Liver (tissue), 9 donors: Measurements from ENCODE around the gene BTN2A1. TPM values are rescaled to one million over a fixed set of nuclear protein-coding genes. Genes with fewer than 3 reads are reported as not detected.

Experiments
- DNase-seq: peaks from one replicate; pipeline ENCODE4 v3.0.0-alpha.2; 2017; ENCODE audit warnings: low spot score
- H3K27ac ChIP-seq, 2 donors: one replicate each; pipeline ENCODE4 v1.7.0; 2013; ENCODE audit warnings: inconsistent platforms in 2 of 2, low read length in 2 of 2, control low read depth in 1 of 2, low read depth in 1 of 2, mild to moderate bottlenecking in 1 of 2
- H3K27me3 ChIP-seq, 4 donors: one replicate each; pipeline versions ENCODE4 v1.6.1 to v1.7.0; 2013; ENCODE audit warnings: low read length in 3 of 4, inconsistent platforms in 1 of 4, mild to moderate bottlenecking in 1 of 4, moderate library complexity in 1 of 4; ENCODE audit not compliant: control insufficient read depth in 4 of 4, insufficient read depth in 4 of 4
- H3K36me3 ChIP-seq, 4 donors: one replicate each; pipeline versions ENCODE4 v1.6.1 to v1.7.0; 2013; ENCODE audit warnings: low read length in 3 of 4, mild to moderate bottlenecking in 3 of 4, low read depth in 1 of 4, moderate library complexity in 1 of 4; ENCODE audit not compliant: control insufficient read depth in 4 of 4, insufficient read depth in 3 of 4
- H3K4me1 ChIP-seq, 4 donors: one replicate each; pipeline versions ENCODE4 v1.6.1 to v1.7.0; 2013; ENCODE audit warnings: low read length in 3 of 4, mild to moderate bottlenecking in 3 of 4, moderate library complexity in 1 of 4; ENCODE audit not compliant: control insufficient read depth in 4 of 4, insufficient read depth in 4 of 4
- H3K4me3 ChIP-seq, 3 donors: one replicate each; pipeline versions ENCODE4 v1.6.1 to v1.7.0; 2013; ENCODE audit warnings: low read length in 3 of 3, control low read depth in 1 of 3, low read depth in 1 of 3, mild to moderate bottlenecking in 1 of 3
- H3K9ac ChIP-seq, 2 donors: one replicate each; pipeline ENCODE4 v1.7.0; 2013; ENCODE audit warnings: low read length in 2 of 2, mild to moderate bottlenecking in 2 of 2, moderate library complexity in 2 of 2, control low read depth in 1 of 2, low read depth in 1 of 2
- H3K9me3 ChIP-seq, 4 donors: one replicate each; pipeline versions ENCODE4 v1.6.1 to v1.7.0; 2013; ENCODE audit warnings: low read length in 3 of 4; ENCODE audit not compliant: control insufficient read depth in 4 of 4
- EGR1 ChIP-seq, 2 donors: IDR thresholded peaks; 2 replicates each; pipeline ENCODE4 v1.6.1; 2016 to 2018; ENCODE audit warnings: antibody characterized with exemption in 2 of 2, low read depth in 2 of 2
- FOXA1 ChIP-seq: IDR thresholded peaks from 2 replicates; pipeline ENCODE4 v1.6.1; 2016; ENCODE audit warnings: antibody characterized with exemption
- FOXA2 ChIP-seq: IDR thresholded peaks from 2 replicates; pipeline ENCODE4 v1.6.1; 2016; ENCODE audit warnings: antibody characterized with exemption
- GABPA ChIP-seq, 2 donors: IDR thresholded peaks in 1 of 2; conservative IDR thresholded peaks in 1 of 2; 2 replicates each; pipeline ENCODE4 v1.6.1; 2016; ENCODE audit warnings: antibody characterized with exemption in 2 of 2, mild to moderate bottlenecking in 1 of 2, moderate library complexity in 1 of 2
- HNF4A ChIP-seq, 2 donors: conservative IDR thresholded peaks; 2 replicates each; pipeline ENCODE4 v1.6.1; 2016; ENCODE audit warnings: antibody characterized with exemption in 2 of 2, mild to moderate bottlenecking in 2 of 2
- HNF4G ChIP-seq: IDR thresholded peaks from 2 replicates; pipeline ENCODE4 v1.6.1; 2016; ENCODE audit warnings: antibody characterized with exemption
- JUND ChIP-seq, 2 donors: IDR thresholded peaks; 2 replicates each; pipeline ENCODE4 v1.6.1; 2016; ENCODE audit warnings: antibody characterized with exemption in 2 of 2
- RAD21 ChIP-seq, 2 donors: IDR thresholded peaks; 2 replicates each; pipeline ENCODE4 v1.6.1; 2016; ENCODE audit warnings: antibody characterized with exemption in 2 of 2, mild to moderate bottlenecking in 2 of 2
- RXRA ChIP-seq, 2 donors: IDR thresholded peaks; 2 replicates each; pipeline ENCODE4 v1.6.1; 2017 to 2018; ENCODE audit warnings: antibody characterized with exemption in 2 of 2, mild to moderate bottlenecking in 1 of 2
- SP1 ChIP-seq: IDR thresholded peaks from 2 replicates; pipeline ENCODE4 v1.6.1; 2018; ENCODE audit warnings: antibody characterized with exemption, mild to moderate bottlenecking
- TAF1 ChIP-seq: conservative IDR thresholded peaks from 2 replicates; pipeline ENCODE4 v1.6.1; 2016; ENCODE audit warnings: antibody characterized with exemption, mild to moderate bottlenecking
- YY1 ChIP-seq: IDR thresholded peaks from 2 replicates; pipeline ENCODE4 v1.6.1; 2016; ENCODE audit warnings: antibody characterized with exemption, mild to moderate bottlenecking
- WGBS: extraction: QIAGEN DNeasy Blood & Tissue Kit; methylation state at CpG from one replicate; pipeline ENCODE4 v1.1.7; 2013; 5-methylcytosine and 5-hydroxymethylcytosine counted together
- polyA plus RNA-seq, 2 donors: library from polyadenylated mRNA; stranded (reverse) in 1 of 2; unstranded in 1 of 2; fragments of 200-250 nt in 1 of 2; fragments of >200 nt in 1 of 2; fragmentation: Nextera tagmentation in 1 of 2; extraction: Ambion mirVana in 1 of 2; gene quantifications; one replicate each; pipeline versions ENCODE4 v1.2.1 to v1.2.3, GENCODE V29; 2013 to 2015
- total RNA-seq, 2 donors: library from RNA; depleted of rRNA; stranded (reverse); fragments of >200 nt; gene quantifications; one replicate each; pipeline ENCODE4 v1.2.3, GENCODE V29; 2014
- TF ChIP-seq, protein P1 (sequence below): IDR thresholded peaks from 2 replicates; pipeline ENCODE4 v1.6.1; 2016; ENCODE audit warnings: antibody characterized with exemption
- TF ChIP-seq, protein P2 (sequence below): IDR thresholded peaks from 2 replicates; pipeline ENCODE4 v1.6.1; 2016; ENCODE audit warnings: antibody characterized with exemption, mild to moderate bottlenecking
- TF ChIP-seq, protein P3 (sequence below): IDR thresholded peaks from 2 replicates; pipeline ENCODE4 v1.6.1; 2016; ENCODE audit warnings: antibody characterized with exemption
- TF ChIP-seq, protein P4 (sequence below): IDR thresholded peaks from 2 replicates; pipeline ENCODE4 v1.6.1; 2016; ENCODE audit warnings: antibody characterized with exemption
- donor health status: healthy.
- donor health status: healthy.
- donor health status: healthy.
- donor health status: healthy.
- donor health status: healthy.

Gene BTN2A1
- total and polyA plus RNA-seq, 4 donors = 2.7 to 5.9 (median 5.2) TPM

DNA sequence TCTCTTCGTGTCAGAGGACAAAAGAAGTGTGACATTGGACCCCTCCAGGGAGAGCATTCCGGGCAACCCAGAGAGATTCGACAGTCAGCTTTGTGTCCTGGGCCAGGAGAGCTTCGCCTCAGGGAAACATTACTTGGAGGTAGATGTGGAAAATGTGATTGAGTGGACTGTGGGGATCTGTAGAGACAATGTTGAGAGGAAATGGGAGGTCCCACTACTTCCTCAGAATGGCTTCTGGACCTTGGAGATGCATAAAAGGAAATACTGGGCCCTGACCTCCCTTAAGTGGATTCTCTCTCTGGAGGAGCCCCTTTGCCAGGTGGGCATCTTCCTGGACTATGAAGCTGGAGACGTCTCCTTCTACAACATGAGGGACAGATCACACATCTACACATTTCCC, 27.0 kb upstream of the BTN2A1 start:
- 95% methylated on average over 5 of the region's 5 CpGs for WGBS
- H3K36me3 ChIP-seq = no peaks in the 10 kb centered on the region

DNA sequence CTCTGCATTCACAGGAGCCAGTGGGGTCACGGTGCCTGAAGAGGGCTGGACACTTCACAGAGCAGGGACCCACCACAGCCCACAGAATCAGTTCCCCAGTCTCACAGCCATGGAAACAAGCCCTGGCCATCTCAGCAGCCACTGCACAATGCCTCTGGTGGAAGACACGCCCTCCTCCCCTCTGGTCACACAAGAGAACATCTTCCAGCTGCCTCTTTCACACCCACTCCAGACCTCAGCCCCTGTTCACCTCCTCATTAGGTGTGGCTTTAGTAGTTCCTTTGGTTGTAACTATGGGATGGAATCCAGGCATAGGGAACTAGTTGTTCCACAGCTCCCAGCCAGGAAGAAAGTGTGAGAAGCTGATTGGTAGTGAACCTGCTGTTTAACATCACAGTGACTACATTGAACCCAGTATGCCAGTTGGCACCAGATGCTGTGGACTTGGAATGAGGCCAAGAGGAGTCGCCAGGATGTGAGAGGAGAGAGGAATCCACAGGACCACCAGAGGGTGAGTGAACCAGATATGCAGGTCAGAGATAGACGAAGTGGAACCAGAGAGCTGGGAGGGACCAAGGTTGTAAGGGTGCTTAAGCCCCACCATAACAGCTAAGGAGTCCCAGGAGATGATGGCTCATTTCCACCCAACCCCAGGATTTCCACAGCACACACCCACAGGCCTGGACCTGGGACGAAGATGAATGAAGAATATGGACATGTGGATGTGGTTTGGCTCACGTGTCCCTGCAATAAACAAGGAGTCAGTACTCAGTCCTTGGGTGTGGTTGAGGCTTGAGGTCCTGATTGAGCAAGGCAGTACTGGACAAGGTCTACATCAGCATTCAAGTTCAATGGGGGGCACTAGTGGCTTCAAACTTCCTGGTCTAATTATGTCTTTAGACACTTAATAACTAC, 26.2 kb upstream of the BTN2A1 start:
- WGBS = 95% methylated on average over 6 of the region's 6 CpGs
- DNase-seq = no peak
- Histone ChIP-seq H3K27me3 (no peaks in the 10 kb centered on the region), H3K9me3 (no peaks in the 10 kb centered on the region), H3K9ac (no peak overlapping the region), H3K4me1 (peaks cover 0 to 3% (median 0%) of the 10 kb centered on the region in 4 donors), H3K36me3 (no peaks in the 10 kb centered on the region), H3K27ac (no peak overlapping the region), H3K4me3 (no peak overlapping the region)
- TF ChIP-seq, protein P1, sequence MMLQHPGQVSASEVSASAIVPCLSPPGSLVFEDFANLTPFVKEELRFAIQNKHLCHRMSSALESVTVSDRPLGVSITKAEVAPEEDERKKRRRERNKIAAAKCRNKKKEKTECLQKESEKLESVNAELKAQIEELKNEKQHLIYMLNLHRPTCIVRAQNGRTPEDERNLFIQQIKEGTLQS = no peak
- no peak for TF ChIP-seq RAD21 (IDR thresholded peaks at IDR 0.05)
- TF ChIP-seq RXRA (IDR thresholded peaks at IDR 0.05) = no peak
- TF ChIP-seq HNF4G = no peak

More for the DNA sequence above, 27.0 kb upstream of the BTN2A1 start:
- TF ChIP-seq, protein P1 = no peak
- no peak for TF ChIP-seq FOXA2
- TF ChIP-seq SP1 = no peak
- TF ChIP-seq FOXA1 = no peak
- no peak for TF ChIP-seq HNF4A (conservative IDR thresholded peaks at IDR 0.05)
- no peak for TF ChIP-seq TAF1
- TF ChIP-seq GABPA (IDR thresholded peaks at IDR 0.05 in 1 of 2, conservative IDR thresholded peaks at IDR 0.05 in 1 of 2) = no peak
- TF ChIP-seq, protein P2, sequence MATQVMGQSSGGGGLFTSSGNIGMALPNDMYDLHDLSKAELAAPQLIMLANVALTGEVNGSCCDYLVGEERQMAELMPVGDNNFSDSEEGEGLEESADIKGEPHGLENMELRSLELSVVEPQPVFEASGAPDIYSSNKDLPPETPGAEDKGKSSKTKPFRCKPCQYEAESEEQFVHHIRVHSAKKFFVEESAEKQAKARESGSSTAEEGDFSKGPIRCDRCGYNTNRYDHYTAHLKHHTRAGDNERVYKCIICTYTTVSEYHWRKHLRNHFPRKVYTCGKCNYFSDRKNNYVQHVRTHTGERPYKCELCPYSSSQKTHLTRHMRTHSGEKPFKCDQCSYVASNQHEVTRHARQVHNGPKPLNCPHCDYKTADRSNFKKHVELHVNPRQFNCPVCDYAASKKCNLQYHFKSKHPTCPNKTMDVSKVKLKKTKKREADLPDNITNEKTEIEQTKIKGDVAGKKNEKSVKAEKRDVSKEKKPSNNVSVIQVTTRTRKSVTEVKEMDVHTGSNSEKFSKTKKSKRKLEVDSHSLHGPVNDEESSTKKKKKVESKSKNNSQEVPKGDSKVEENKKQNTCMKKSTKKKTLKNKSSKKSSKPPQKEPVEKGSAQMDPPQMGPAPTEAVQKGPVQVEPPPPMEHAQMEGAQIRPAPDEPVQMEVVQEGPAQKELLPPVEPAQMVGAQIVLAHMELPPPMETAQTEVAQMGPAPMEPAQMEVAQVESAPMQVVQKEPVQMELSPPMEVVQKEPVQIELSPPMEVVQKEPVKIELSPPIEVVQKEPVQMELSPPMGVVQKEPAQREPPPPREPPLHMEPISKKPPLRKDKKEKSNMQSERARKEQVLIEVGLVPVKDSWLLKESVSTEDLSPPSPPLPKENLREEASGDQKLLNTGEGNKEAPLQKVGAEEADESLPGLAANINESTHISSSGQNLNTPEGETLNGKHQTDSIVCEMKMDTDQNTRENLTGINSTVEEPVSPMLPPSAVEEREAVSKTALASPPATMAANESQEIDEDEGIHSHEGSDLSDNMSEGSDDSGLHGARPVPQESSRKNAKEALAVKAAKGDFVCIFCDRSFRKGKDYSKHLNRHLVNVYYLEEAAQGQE = no peak
- TF ChIP-seq EGR1 (IDR thresholded peaks at IDR 0.05; ENCODE audit: low read depth in 2 of 2) = no peak
- TF ChIP-seq HNF4G = no peak
- no peak for TF ChIP-seq JUND (IDR thresholded peaks at IDR 0.05)
- TF ChIP-seq, protein P3, sequence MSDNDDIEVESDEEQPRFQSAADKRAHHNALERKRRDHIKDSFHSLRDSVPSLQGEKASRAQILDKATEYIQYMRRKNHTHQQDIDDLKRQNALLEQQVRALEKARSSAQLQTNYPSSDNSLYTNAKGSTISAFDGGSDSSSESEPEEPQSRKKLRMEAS = no peak
- TF ChIP-seq, protein P4, sequence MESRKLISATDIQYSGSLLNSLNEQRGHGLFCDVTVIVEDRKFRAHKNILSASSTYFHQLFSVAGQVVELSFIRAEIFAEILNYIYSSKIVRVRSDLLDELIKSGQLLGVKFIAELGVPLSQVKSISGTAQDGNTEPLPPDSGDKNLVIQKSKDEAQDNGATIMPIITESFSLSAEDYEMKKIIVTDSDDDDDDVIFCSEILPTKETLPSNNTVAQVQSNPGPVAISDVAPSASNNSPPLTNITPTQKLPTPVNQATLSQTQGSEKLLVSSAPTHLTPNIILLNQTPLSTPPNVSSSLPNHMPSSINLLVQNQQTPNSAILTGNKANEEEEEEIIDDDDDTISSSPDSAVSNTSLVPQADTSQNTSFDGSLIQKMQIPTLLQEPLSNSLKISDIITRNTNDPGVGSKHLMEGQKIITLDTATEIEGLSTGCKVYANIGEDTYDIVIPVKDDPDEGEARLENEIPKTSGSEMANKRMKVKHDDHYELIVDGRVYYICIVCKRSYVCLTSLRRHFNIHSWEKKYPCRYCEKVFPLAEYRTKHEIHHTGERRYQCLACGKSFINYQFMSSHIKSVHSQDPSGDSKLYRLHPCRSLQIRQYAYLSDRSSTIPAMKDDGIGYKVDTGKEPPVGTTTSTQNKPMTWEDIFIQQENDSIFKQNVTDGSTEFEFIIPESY = no peak
- no peak for TF ChIP-seq YY1
- H3K4me3 ChIP-seq = no peak overlapping the region
- peaks cover 0 to 3% (median 0%) of the 10 kb centered on the region in 4 donors for H3K4me1 ChIP-seq
- no peak overlapping the region for H3K27ac ChIP-seq
- H3K9ac ChIP-seq = no peak overlapping the region
- H3K9me3 ChIP-seq = no peaks in the 10 kb centered on the region
- no peak for DNase-seq
- no peaks in the 10 kb centered on the region for H3K27me3 ChIP-seq
